GM12892 (cell line): ENCODE data around the gene SPINK9.

Experiments used
- DNase-seq: peaks from one replicate; pipeline ENCODE4 v3.0.0; 2011; ENCODE audit not compliant: insufficient read length
- FAIRE-seq: peaks from 2 replicates; lab custom pipeline; 2011; peaks lifted over from hg19 to GRCh38; lab: Jason Lieb, UNC
- POLR2A ChIP-seq: IDR thresholded peaks from 2 replicates; pipeline ENCODE4 v1.6.1; 2011; ENCODE audit warnings: low read depth, low read length, control low read depth
- POLR2AphosphoS5 ChIP-seq: IDR thresholded peaks from 2 replicates; pipeline ENCODE4 v1.6.1; 2011; ENCODE audit warnings: low read depth, low read length, control low read depth
- TAF1 ChIP-seq: IDR thresholded peaks from 2 replicates; pipeline ENCODE4 v1.6.1; 2011; ENCODE audit warnings: low read depth, mild to moderate bottlenecking, control low read depth, low read length, borderline replicate concordance

SPINK9 gene

GRCh38 chr5:148336704-148337435 lies 1.5 kb downstream of the SPINK9 start:
- DNase-seq (no peak), FAIRE-seq (no peak)
- TF ChIP-seq TAF1 = no peak
- no peak for TF ChIP-seq POLR2A
- TF ChIP-seq POLR2AphosphoS5 = no peak

- DNase-seq = no peak
- TF ChIP-seq POLR2A (no peak), POLR2AphosphoS5 (no peak), TAF1 (no peak)
- FAIRE-seq = no peak
Observed at GRCh38 chr5:148342371-148343045, 7.1 kb downstream of the SPINK9 start.

GRCh38 chr5:148343046-148343407 lies 7.7 kb downstream of the SPINK9 start:
- DNase-seq = no peak

GRCh38 chr5:148343603-148344487 lies 8.5 kb downstream of the SPINK9 start:
- DNase-seq (no peak), FAIRE-seq (no peak)
- TF ChIP-seq POLR2A (no peak), TAF1 (no peak), POLR2AphosphoS5 (no peak)

More at GRCh38 chr5:148343046-148343407, 7.7 kb downstream of the SPINK9 start:
- TF ChIP-seq TAF1 (no peak), POLR2AphosphoS5 (no peak), POLR2A (no peak)
- FAIRE-seq = no peak

GRCh38 chr5:148347706-148348105 lies 12.3 kb downstream of the SPINK9 start:
- DNase-seq = no peak
- FAIRE-seq = no peak
- TF ChIP-seq POLR2AphosphoS5 (no peak), TAF1 (no peak), POLR2A (no peak)

- TF ChIP-seq POLR2AphosphoS5 (no peak), TAF1 (no peak), POLR2A (no peak)
- DNase-seq (no peak), FAIRE-seq (no peak)
Observed at GRCh38 chr5:148352696-148353095, 17.3 kb downstream of the SPINK9 start.

- DNase-seq = no peak
- TF ChIP-seq POLR2A (no peak), POLR2AphosphoS5 (no peak), TAF1 (no peak)
- no peak for FAIRE-seq
Observed at GRCh38 chr5:148353634-148354033, 18.3 kb downstream of the SPINK9 start.

- no peak for DNase-seq
- no peak for FAIRE-seq
- TF ChIP-seq POLR2A = no peak
- TF ChIP-seq TAF1 = no peak
- TF ChIP-seq POLR2AphosphoS5 = no peak
Observed at GRCh38 chr5:148364343-148364742, 29.0 kb downstream of the SPINK9 start.

GRCh38 chr5:148368299-148368698 lies 32.9 kb downstream of the SPINK9 start:
- no peak for FAIRE-seq
- DNase-seq = no peak
- TF ChIP-seq POLR2A = no peak
- TF ChIP-seq POLR2AphosphoS5 = no peak
- no peak for TF ChIP-seq TAF1

GRCh38 chr5:148372166-148372725 lies 36.9 kb downstream of the SPINK9 start:
- no peak for TF ChIP-seq TAF1
- TF ChIP-seq POLR2A = no peak
- TF ChIP-seq POLR2AphosphoS5 = no peak
- FAIRE-seq = no peak
- DNase-seq = no peak

- DNase-seq = no peak
- FAIRE-seq = no peak
- no peak for TF ChIP-seq TAF1
Observed at GRCh38 chr5:148372893-148373292, 37.5 kb downstream of the SPINK9 start.
